Posterior vena cava (tissue), 2 donors: ENCODE results near the gene GRID2IP. TPM values are rescaled to one million over a fixed set of nuclear protein-coding genes. Genes with fewer than 3 reads are reported as not detected.
"Not testable (repeated sequence)": the region's sequence is repeated elsewhere in the genome, so short reads cannot be mapped to it uniquely, and the experiment has no call there.

Source experiments
- DNase-seq: peaks from one replicate; pipeline ENCODE4 v3.0.0-alpha.2; 2020; ENCODE audit warnings: low spot score
- intact Hi-C, 2 donors: fragments of 100-400 bp; cut with DNase I; formaldehyde crosslinking; loops; one replicate each; pipeline versions ENCODE4 v1.14.1 to v1.14.2; 2022 to 2023
- long read RNA-seq, 2 donors: library from polyadenylated mRNA; unstranded; transcript quantifications; one replicate each; pipeline ENCODE4 v2.0.0, GENCODE V29; 2020 to 2021
- total RNA-seq, 2 donors: library from RNA; stranded (reverse); fragmentation: NEBNext Ultra II Directional; extraction: Animal tissue kit (Norgen Biotek cat#: 25700); gene quantifications; one replicate each; pipeline ENCODE4 v1.2.1, GENCODE V29; 2021
- donor health status: DM: yes; HTN: yes; CAD: no.
- donor health status: DM: yes; HTN: yes; CAD: no.

The GRID2IP gene
- not detected for total RNA-seq
- long read RNA-seq, donor 1: 0 reads
- long read RNA-seq, donor 2, partial matches to known transcripts: 0 of 2 reads
- long read RNA-seq, donor 2, other reads (novel, unspliced or antisense): 2 of 2 reads

- intact Hi-C loops: no loop called here
- DNase-seq: no peak
Observed at GRCh38 chr7:6551016-6551511, at the start of gene GRID2IP. Gene GRID2IP, minus strand, starts transcription at chr7:6551461. Its CDS starts 25 bp downstream, at chr7:6551436.

- no peak for DNase-seq
- intact Hi-C loops: no loop called here
Observed at GRCh38 chr7:6600093-6600492, 48.8 kb upstream of the GRID2IP start.

GRCh38 chr7:6590645-6591110, 39.4 kb upstream of the GRID2IP start:
- intact Hi-C loops: loop anchor here in 1 of 2 donors (5.0 kb wide), 1 partner anchor 593 kb away; no protein-coding TSS in a partner anchor
- DNase-seq: no peak

- intact Hi-C loops: loop anchor here (5.0 kb wide), 2 partner anchors 593 to 602 kb away; no protein-coding TSS in a partner anchor
- peak; percentile 91 for DNase-seq
Observed at GRCh38 chr7:6589829-6590644, 38.8 kb upstream of the GRID2IP start, which contains the start of gene INTS15. Gene INTS15, plus strand, starts transcription at chr7:6590021. Its CDS starts 263 bp downstream, at chr7:6590284.

- no peak for DNase-seq
- intact Hi-C loops: loop anchor here in 1 of 2 donors (5.0 kb wide), 1 partner anchor 603 kb away; no protein-coding TSS in a partner anchor
Observed at GRCh38 chr7:6589151-6589828, 38.0 kb upstream of the GRID2IP start.

- intact Hi-C loops: loop anchor here in 1 of 2 donors (5.0 kb wide), 1 partner anchor 604 kb away; no protein-coding TSS in a partner anchor
- DNase-seq: no peak
Observed at GRCh38 chr7:6588566-6588965, 37.3 kb upstream of the GRID2IP start.

GRCh38 chr7:6585746-6586432, 34.6 kb upstream of the GRID2IP start:
- intact Hi-C loops: loop anchor here in 1 of 2 donors (5.0 kb wide), 1 partner anchor 606 kb away; no protein-coding TSS in a partner anchor
- not testable (repeated sequence) for DNase-seq

GRCh38 chr7:6579446-6579845, 28.2 kb upstream of the GRID2IP start:
- no peak for DNase-seq
- intact Hi-C loops: no loop called here

GRCh38 chr7:6578114-6579084, 27.1 kb upstream of the GRID2IP start:
- DNase-seq: no peak
- intact Hi-C loops: no loop called here

GRCh38 chr7:6577369-6578113, 26.3 kb upstream of the GRID2IP start, which contains the start of gene ZDHHC4:
Gene ZDHHC4, plus strand, starts transcription at chr7:6577454. Its CDS starts 3,108 bp downstream, at chr7:6580562.
- intact Hi-C loops: no loop called here
- DNase-seq: peak; percentile 98

GRCh38 chr7:6576867-6577368, 25.7 kb upstream of the GRID2IP start:
- intact Hi-C loops, DNase-seq: not testable (repeated sequence)

- intact Hi-C loops: no loop called here
Observed at GRCh38 chr7:6576024-6576866, 25.0 kb upstream of the GRID2IP start.

GRCh38 chr7:6575281-6576023, 24.2 kb upstream of the GRID2IP start:
- no peak for DNase-seq
- intact Hi-C loops: no loop called here

More at GRCh38 chr7:6576024-6576866, 25.0 kb upstream of the GRID2IP start:
- no peak for DNase-seq

GRCh38 chr7:6571160-6571779, 20.0 kb upstream of the GRID2IP start:
- no peak for DNase-seq
- intact Hi-C loops: no loop called here

GRCh38 chr7:6567886-6568285, 16.6 kb upstream of the GRID2IP start:
- intact Hi-C loops: no loop called here
- no peak for DNase-seq
